ENCODE results near the gene FKBP1A.

GRCh38 chr20:1386323-1386722, 6.5 kb downstream of the FKBP1A start:
- no peak for TF ChIP-seq POLR2A (IDR thresholded peaks at IDR 0.05; ENCODE audit: low read depth, low read length)
- TF ChIP-seq POLR2AphosphoS5 (IDR thresholded peaks at IDR 0.05; ENCODE audit: low read depth, low read length) = no peak
- no peak for TF ChIP-seq POU2F2 (IDR thresholded peaks at IDR 0.05; ENCODE audit: low read depth, low read length)
- TF ChIP-seq TAF1 (IDR thresholded peaks at IDR 0.05; ENCODE audit: low read depth, low read length) = no peak
- no peak for TF ChIP-seq SPI1 (IDR thresholded peaks at IDR 0.05; ENCODE audit: low read depth, low read length)

Data from GM12891 (cell line).